ENCODE results near the gene RCAN3. TPM values are rescaled to one million over a fixed set of nuclear protein-coding genes. Genes with fewer than 3 reads are reported as not detected.

The RCAN3 gene
- total and polyA plus RNA-seq, 7 donors: 3.0 to 19.1 (median 6.4) TPM

GRCh38 chr1:24560361-24560760, 57.7 kb downstream of the RCAN3 start:
- Histone ChIP-seq H3K4me1 (peaks cover 0 to 11% (median 9%) of the 10 kb centered on the region in 4 donors), H3K4me3 (no peak overlapping the region), H3K9me3 (no peaks in the 10 kb centered on the region), H3K27ac (no peak overlapping the region), H3K36me3 (no peaks in the 10 kb centered on the region), H3K27me3 (peaks cover 24 to 41% (median 25%) of the 10 kb centered on the region in 3 donors)
- 66 to 84% methylated on average over 6 of the region's 6 CpGs for WGBS, 2 donors
- no peak for TF ChIP-seq EP300 (IDR thresholded peaks at IDR 0.05)
- no peak for TF ChIP-seq POLR2AphosphoS5 (IDR thresholded peaks at IDR 0.05)
- TF ChIP-seq CTCF (IDR thresholded peaks at IDR 0.05): no peak
- TF ChIP-seq POLR2A (IDR thresholded peaks at IDR 0.05): no peak
- intact Hi-C loops (cut with DNase I): no loop called here
- no peak for DNase-seq

- H3K4me3 ChIP-seq: no peak overlapping the region
- peaks cover 7 to 18% (median 8%) of the 10 kb centered on the region in 3 donors for H3K27me3 ChIP-seq
- no peaks in the 10 kb centered on the region for H3K36me3 ChIP-seq
- intact Hi-C loops (cut with DNase I): no loop called here
- H3K4me1 ChIP-seq: no peaks in the 10 kb centered on the region
- DNase-seq: no peak
- H3K9me3 ChIP-seq: no peaks in the 10 kb centered on the region
- no peak for TF ChIP-seq POLR2AphosphoS5 (IDR thresholded peaks at IDR 0.05)
- TF ChIP-seq POLR2A (IDR thresholded peaks at IDR 0.05): no peak
- no peak for TF ChIP-seq CTCF (IDR thresholded peaks at IDR 0.05)
- TF ChIP-seq EP300 (IDR thresholded peaks at IDR 0.05): no peak
- no peak overlapping the region for H3K27ac ChIP-seq
These were observed 60.0 kb downstream of the RCAN3 start for GRCh38 chr1:24562625-24563024.

GRCh38 chr1:24564695-24565094, 62.1 kb downstream of the RCAN3 start:
- intact Hi-C loops (cut with DNase I): no loop called here
- TF ChIP-seq EP300 (IDR thresholded peaks at IDR 0.05) (no peak), POLR2AphosphoS5 (IDR thresholded peaks at IDR 0.05) (no peak), CTCF (IDR thresholded peaks at IDR 0.05) (no peak), POLR2A (IDR thresholded peaks at IDR 0.05) (no peak)
- Histone ChIP-seq H3K4me3 (no peak overlapping the region), H3K27me3 (no peaks in the 10 kb centered on the region), H3K9me3 (no peaks in the 10 kb centered on the region), H3K4me1 (peaks cover 0 to 4% (median 0%) of the 10 kb centered on the region in 4 donors), H3K27ac (no peak overlapping the region), H3K36me3 (no peaks in the 10 kb centered on the region)
- 55 to 89% methylated on average over 2 of the region's 2 CpGs for WGBS, 2 donors
- no peak for DNase-seq

GRCh38 chr1:24566236-24566867, 63.7 kb downstream of the RCAN3 start:
- no peaks in the 10 kb centered on the region for H3K9me3 ChIP-seq
- H3K4me3 ChIP-seq: no peak overlapping the region
- H3K4me1 ChIP-seq: peaks cover 0 to 4% (median 0%) of the 10 kb centered on the region in 4 donors
- H3K36me3 ChIP-seq: no peaks in the 10 kb centered on the region
- WGBS, 2 donors: 88% methylated on average over 3 of the region's 3 CpGs
- H3K27ac ChIP-seq: no peak overlapping the region
- DNase-seq: no peak
- TF ChIP-seq EP300 (IDR thresholded peaks at IDR 0.05): no peak
- TF ChIP-seq POLR2AphosphoS5 (IDR thresholded peaks at IDR 0.05): no peak
- TF ChIP-seq POLR2A (IDR thresholded peaks at IDR 0.05): no peak
- TF ChIP-seq CTCF (IDR thresholded peaks at IDR 0.05): no peak
- H3K27me3 ChIP-seq: no peaks in the 10 kb centered on the region
- intact Hi-C loops (cut with DNase I): no loop called here

Measured in sigmoid colon (tissue), 7 donors.